Measurements from ENCODE around the gene SPOCD1.

DNA sequence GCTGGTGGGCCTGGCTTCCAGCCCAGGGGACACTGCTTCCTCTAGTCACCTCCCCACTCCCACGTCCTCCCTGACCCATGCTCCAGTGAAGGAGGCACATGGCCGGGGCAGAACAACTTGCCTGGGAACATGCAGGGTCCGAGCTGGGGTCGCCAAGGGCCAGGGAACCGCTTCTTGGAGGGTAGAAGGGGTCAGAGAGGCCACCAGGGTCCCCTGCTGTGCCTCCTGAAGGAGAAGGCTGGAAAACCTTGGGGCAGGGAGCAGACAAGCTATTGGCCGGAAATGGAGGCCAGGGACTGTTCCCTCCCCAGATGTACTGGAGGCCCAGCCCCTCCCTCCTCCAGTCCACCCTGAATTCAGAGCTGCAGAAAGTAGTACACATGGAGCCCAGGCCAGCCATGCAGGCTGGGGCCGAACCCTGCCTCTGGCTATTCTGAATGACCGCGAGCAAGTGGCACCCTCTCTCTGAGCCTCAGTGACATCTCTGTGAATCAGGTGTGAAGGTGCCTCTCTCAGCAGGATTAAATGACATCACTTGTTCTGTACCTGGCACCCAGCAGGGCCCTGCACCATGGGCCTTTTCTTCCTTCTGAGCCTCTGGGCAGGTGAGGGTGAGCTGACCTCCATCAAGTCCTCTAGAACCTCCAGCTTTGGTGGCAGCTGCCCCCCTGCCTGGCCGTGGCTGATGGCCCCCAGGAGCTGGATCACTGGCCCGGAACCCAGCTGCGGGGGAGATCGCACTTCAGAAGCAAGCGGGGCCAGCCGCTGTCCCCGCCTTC, 15.7 kb downstream of the SPOCD1 start:
- TF ChIP-seq, protein P1, sequence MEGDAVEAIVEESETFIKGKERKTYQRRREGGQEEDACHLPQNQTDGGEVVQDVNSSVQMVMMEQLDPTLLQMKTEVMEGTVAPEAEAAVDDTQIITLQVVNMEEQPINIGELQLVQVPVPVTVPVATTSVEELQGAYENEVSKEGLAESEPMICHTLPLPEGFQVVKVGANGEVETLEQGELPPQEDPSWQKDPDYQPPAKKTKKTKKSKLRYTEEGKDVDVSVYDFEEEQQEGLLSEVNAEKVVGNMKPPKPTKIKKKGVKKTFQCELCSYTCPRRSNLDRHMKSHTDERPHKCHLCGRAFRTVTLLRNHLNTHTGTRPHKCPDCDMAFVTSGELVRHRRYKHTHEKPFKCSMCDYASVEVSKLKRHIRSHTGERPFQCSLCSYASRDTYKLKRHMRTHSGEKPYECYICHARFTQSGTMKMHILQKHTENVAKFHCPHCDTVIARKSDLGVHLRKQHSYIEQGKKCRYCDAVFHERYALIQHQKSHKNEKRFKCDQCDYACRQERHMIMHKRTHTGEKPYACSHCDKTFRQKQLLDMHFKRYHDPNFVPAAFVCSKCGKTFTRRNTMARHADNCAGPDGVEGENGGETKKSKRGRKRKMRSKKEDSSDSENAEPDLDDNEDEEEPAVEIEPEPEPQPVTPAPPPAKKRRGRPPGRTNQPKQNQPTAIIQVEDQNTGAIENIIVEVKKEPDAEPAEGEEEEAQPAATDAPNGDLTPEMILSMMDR (conservative IDR thresholded peaks at IDR 0.05) = no peak
- TF ChIP-seq EZH2 (IDR thresholded peaks at IDR 0.05; ENCODE audit: low read depth) = no peak
